ENCODE measurements around the gene SLCO3A1.

SLCO3A1 gene

DNA sequence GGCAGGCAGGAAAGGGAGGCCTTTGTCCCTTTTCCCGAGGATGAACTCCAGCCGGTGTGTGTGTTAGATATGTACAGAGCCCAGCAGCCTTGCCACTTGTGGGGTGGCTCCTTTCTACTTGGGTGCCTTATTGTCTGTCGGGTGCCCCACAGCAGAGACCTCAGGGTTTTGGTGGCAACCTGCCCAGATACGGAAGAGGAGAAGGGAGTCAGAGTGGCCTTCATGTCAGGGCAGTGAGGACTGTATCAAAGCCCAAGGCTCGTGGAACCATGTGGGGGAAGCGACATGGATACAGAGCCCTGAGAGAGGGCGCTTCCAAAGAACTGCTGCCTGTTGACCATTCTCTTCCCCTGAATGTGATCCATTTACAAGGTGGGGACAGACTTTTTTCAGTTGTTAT is 166.2 kb downstream of the SLCO3A1 start:
- DNase-seq, result no peak
- TF ChIP-seq GATA1 (IDR thresholded peaks at IDR 0.05; ENCODE audit: low read depth, low read length) (no peak), POLR2A (IDR thresholded peaks at IDR 0.05; ENCODE audit: low read length) (no peak)

DNA sequence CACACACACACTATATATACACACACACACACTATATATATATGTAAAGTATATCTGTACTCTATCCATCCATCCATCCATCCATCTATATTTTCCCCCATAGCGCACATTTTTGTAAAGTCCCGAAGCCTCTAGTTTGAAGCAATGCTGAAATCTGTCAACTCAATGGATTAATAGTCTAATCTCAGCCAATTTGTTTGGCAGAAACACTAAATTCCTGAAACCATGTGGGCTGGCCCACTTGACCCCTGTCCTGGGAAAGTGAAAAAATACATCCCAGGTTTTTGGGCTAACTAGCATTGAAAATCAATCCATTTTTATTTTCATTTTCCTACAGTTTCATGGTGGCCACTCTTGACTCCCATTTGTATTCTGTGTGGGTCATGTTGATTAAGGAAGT is 166.7 kb downstream of the SLCO3A1 start:
- no peak for DNase-seq
- TF ChIP-seq GATA1 (IDR thresholded peaks at IDR 0.05; ENCODE audit: low read depth, low read length) (no peak), POLR2A (IDR thresholded peaks at IDR 0.05; ENCODE audit: low read length) (no peak)

- DNase-seq, result no peak
- TF ChIP-seq GATA1 (IDR thresholded peaks at IDR 0.05; ENCODE audit: low read depth, low read length), result no peak
- no peak for TF ChIP-seq POLR2A (IDR thresholded peaks at IDR 0.05; ENCODE audit: low read length)
Observed at GRCh38 chr15:92020804-92021203, 167.3 kb downstream of the SLCO3A1 start.

GRCh38 chr15:92021792-92022191 is 168.3 kb downstream of the SLCO3A1 start:
- TF ChIP-seq GATA1 (IDR thresholded peaks at IDR 0.05; ENCODE audit: low read depth, low read length) (no peak), POLR2A (IDR thresholded peaks at IDR 0.05; ENCODE audit: low read length) (no peak)
- no peak for DNase-seq

- TF ChIP-seq GATA1 (IDR thresholded peaks at IDR 0.05; ENCODE audit: low read depth, low read length), result no peak
- TF ChIP-seq POLR2A (IDR thresholded peaks at IDR 0.05; ENCODE audit: low read length), result no peak
- no peak for DNase-seq
Observed at GRCh38 chr15:92023965-92024364, 170.5 kb downstream of the SLCO3A1 start.

- DNase-seq, result no peak
- TF ChIP-seq GATA1 (IDR thresholded peaks at IDR 0.05; ENCODE audit: low read depth, low read length), result no peak
- no peak for TF ChIP-seq POLR2A (IDR thresholded peaks at IDR 0.05; ENCODE audit: low read length)
Observed at GRCh38 chr15:92025706-92026270, 172.3 kb downstream of the SLCO3A1 start.

DNA sequence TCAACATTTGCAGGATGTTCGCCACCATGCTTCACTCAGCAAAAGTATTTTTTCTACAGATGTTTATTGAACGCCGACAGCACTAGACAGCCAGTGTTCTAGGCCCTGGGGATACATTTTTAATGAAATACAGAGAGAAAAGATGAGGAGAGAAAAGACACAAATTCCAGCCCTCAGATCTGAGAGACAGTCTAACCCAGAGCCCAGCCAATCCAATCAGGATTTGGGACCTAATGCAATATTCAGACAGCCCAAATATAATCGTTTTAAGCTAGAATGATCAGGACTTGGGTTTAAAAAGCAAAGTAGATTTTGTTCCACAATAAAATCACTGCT is 174.8 kb downstream of the SLCO3A1 start:
- no peak for DNase-seq
- TF ChIP-seq POLR2A (IDR thresholded peaks at IDR 0.05; ENCODE audit: low read length) (no peak), GATA1 (IDR thresholded peaks at IDR 0.05; ENCODE audit: low read depth, low read length) (no peak)

DNA sequence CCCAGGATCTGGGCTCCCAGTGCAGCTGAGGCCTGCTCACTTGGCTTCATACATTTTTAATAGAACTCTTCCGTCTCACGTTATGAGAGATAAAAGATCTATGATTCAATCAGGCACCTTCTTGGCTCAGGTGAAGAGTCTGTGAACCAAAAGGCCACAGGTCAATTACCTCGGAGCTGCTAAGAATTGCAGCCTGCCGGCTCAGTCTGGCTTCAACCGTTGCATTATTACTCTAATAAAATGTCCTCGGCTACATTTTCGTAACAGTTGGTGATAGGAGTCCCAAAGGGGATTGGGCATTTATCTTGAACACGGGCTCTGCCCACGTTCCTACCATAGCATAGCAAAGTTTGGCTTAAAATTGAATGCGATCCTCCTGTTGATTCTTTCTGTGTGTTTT is 176.3 kb downstream of the SLCO3A1 start:
- TF ChIP-seq POLR2A (IDR thresholded peaks at IDR 0.05; ENCODE audit: low read length) (no peak), GATA1 (IDR thresholded peaks at IDR 0.05; ENCODE audit: low read depth, low read length) (no peak)
- DNase-seq, result no peak

DNA sequence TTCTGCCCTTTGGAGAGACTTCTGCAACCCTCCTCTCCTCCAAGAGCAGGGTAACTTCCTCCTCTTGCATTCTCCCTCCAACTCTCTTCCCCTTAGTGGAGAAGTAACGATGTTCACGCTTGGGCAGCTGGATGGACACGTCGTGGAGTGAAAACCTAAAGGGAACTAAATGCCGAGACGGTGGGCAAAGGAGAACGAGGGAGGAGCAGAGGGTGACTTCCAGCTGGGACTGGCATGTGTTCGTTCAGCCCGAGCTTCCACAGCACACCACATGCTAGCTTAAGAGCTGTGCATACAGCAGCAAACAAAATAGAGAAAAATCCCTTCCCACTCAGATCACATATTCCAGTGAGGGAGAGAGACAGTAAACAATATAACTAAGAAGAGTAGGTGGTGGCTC is 179.8 kb downstream of the SLCO3A1 start:
- no peak for DNase-seq

DNA sequence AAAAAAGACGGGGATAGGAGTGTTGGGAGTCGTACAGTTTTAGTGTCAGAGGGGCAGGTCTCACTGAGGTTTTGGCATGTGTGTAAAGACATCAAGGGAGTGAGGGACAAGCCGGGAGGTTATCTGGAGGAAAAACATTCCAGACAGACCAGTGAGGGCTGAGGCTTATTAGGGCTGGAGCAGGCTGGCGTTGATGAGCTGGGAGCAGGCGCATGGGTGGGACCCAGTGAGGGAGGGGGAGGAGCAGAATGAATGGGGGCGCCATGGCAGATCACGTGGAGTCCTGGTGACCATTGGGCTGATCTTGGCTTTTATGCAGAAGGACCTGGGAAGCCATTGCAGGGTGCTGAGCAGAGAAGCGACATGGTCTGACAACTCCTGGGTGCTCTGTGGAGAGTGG is 180.2 kb downstream of the SLCO3A1 start:
- no peak for DNase-seq
- TF ChIP-seq POLR2A (IDR thresholded peaks at IDR 0.05; ENCODE audit: low read length) (no peak), GATA1 (IDR thresholded peaks at IDR 0.05; ENCODE audit: low read depth, low read length) (no peak)

More for the DNA sequence above, 179.8 kb downstream of the SLCO3A1 start:
- TF ChIP-seq GATA1 (IDR thresholded peaks at IDR 0.05; ENCODE audit: low read depth, low read length) (no peak), POLR2A (IDR thresholded peaks at IDR 0.05; ENCODE audit: low read length) (no peak)

- DNase-seq, result no peak
- no peak for TF ChIP-seq POLR2A (IDR thresholded peaks at IDR 0.05; ENCODE audit: low read length)
- TF ChIP-seq GATA1 (IDR thresholded peaks at IDR 0.05; ENCODE audit: low read depth, low read length), result no peak
Observed at GRCh38 chr15:92034227-92034626, 180.7 kb downstream of the SLCO3A1 start.

DNA sequence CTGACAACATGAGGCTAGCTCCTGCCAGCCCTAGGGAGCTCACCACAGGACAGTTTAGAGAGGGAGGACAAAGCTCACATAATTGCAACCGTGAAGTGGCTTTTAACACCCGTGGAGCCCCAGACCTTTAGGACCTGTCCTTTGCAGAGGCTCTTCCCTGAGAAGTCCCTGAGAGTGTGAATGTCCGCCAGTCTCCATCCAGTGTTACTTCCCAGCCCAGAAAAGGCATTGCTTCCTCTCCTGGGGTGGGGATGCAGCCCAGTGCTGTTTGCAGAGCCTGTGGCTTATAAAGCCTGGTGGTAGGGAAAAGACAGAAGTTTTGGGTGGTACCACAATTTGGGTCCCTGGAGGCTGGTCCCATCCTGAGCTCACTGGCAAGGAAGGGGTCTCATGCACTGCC is 182.0 kb downstream of the SLCO3A1 start:
- no peak for TF ChIP-seq GATA1 (IDR thresholded peaks at IDR 0.05; ENCODE audit: low read depth, low read length)
- no peak for TF ChIP-seq POLR2A (IDR thresholded peaks at IDR 0.05; ENCODE audit: low read length)

GRCh38 chr15:92035961-92036360 is 182.5 kb downstream of the SLCO3A1 start:
- TF ChIP-seq GATA1 (IDR thresholded peaks at IDR 0.05; ENCODE audit: low read depth, low read length) (no peak), POLR2A (IDR thresholded peaks at IDR 0.05; ENCODE audit: low read length) (no peak)
- no peak for DNase-seq

More for the DNA sequence above, 182.0 kb downstream of the SLCO3A1 start:
- DNase-seq, result no peak

DNA sequence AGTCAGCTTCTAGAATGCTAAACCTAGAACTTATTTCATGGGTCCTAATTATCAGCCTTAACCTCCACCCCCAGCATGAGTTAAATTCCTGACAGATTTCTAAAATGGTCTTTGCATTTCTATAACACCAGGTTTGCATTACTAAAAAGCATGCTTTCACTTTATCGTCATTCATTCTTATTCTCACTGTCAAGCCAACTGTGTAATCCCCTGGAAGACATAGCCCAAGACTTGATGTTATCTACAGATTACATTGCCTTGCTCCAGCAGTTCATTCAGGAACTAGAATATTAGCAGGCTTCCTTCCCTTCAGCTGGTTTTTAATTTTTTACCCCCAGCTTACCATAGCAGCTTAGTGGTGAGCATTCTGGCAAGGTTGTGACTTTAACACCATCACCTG is 184.0 kb downstream of the SLCO3A1 start:
- TF ChIP-seq POLR2A (IDR thresholded peaks at IDR 0.05; ENCODE audit: low read length) (no peak), GATA1 (IDR thresholded peaks at IDR 0.05; ENCODE audit: low read depth, low read length) (no peak)
- no peak for DNase-seq

DNA sequence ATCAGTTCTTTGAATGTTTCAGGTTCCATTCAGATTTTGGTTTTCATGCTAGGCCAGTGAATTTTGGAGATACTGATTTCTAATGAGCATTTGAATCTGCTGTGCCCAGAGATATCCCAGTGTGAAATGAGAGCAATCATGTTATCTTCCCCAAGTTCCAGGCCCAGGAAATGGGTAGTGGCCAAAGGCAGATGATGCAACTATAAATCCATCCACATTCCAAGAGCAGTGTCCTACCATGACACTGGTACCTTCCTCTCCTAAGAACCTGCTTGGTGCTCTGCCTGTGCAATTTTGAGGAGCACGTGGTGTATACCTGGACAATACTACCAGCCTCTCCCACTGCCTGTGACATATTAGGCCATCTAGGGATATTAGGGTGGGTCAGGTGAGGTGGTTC is 186.8 kb downstream of the SLCO3A1 start:
- no peak for TF ChIP-seq GATA1 (IDR thresholded peaks at IDR 0.05; ENCODE audit: low read depth, low read length)
- no peak for TF ChIP-seq POLR2A (IDR thresholded peaks at IDR 0.05; ENCODE audit: low read length)
- DNase-seq, result no peak

DNA sequence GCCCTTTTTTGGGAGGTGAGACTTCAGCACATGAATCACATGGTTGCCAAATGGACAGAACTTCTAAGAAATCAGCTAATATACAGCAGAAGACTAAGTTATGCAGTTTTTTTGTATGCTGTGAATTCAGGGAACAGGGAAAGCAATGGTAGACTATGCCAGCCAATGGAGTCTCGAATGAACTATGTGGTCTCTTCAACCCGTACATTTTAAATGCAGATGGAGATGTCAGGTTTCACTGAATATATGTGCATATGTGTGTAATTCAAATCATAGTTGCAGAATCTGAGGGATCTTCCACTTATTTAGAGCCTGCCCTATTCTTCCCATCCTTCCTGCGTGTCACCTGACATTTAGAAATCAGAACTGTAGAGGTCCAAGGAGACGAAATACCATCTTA is 187.9 kb downstream of the SLCO3A1 start:
- TF ChIP-seq GATA1 (IDR thresholded peaks at IDR 0.05; ENCODE audit: low read depth, low read length) (no peak), POLR2A (IDR thresholded peaks at IDR 0.05; ENCODE audit: low read length) (no peak)
- no peak for DNase-seq

All from erythroblast (primary cell).